AG09319 (cell line): ENCODE data around the gene EPB41L4A.

ENCODE experiments used
- DNase-seq: peaks from one replicate; pipeline ENCODE4 v3.0.0-alpha.2; 2010; ENCODE audit warnings: low read depth; ENCODE audit errors: extremely low read depth
- TF ChIP-seq, protein P1 (sequence below): IDR thresholded peaks from 2 replicates; pipeline ENCODE4 v1.5.1; 2011; ENCODE audit warnings: low read depth, mild to moderate bottlenecking, inconsistent platforms, low read length, moderate library complexity

EPB41L4A gene

DNA sequence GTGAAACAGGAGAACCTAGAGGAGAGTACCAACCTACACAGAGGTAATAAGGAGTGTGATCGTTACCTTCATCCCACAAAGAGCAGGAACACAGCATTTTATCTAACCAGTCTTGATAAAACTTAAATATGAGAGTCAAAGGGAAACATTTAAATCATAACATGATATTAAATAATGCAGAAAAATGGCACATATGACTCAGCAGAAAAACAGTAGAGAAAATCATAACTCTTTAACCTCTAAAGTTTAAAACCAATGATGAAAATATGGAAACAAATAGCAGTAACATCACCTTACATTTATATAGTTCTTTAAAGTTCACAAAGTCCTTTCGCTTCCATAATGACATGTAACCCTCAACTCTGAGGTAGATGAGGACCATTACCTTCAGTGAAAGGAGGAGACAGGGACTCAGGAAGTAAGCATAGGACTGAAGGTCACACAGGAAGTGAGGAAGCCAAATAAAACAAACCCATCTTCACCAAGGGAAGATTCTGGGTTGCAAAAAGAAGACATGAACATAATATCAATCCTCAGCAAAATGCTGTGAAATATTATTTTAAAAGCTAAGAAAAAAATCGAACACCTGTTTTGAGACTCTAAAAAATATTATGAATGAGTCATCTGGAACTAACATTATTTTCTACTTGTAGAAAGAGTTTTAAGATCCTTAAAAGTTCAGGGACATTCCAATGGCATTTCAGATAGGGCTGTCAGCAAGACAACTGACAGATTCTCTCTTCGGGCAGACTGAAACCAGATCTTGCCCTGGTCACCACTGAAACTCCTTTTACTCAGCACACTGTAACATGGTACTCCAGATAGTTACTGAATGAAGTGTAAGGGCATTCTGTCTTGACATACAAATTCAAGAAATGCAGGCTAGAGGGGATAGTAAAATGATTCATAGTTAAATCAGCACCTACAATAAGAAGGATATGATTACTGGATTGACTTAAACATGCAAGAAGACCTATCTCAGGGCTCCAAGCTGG lies 148.5 kb downstream of the EPB41L4A start:
- no peak for DNase-seq
- TF ChIP-seq, protein P1, sequence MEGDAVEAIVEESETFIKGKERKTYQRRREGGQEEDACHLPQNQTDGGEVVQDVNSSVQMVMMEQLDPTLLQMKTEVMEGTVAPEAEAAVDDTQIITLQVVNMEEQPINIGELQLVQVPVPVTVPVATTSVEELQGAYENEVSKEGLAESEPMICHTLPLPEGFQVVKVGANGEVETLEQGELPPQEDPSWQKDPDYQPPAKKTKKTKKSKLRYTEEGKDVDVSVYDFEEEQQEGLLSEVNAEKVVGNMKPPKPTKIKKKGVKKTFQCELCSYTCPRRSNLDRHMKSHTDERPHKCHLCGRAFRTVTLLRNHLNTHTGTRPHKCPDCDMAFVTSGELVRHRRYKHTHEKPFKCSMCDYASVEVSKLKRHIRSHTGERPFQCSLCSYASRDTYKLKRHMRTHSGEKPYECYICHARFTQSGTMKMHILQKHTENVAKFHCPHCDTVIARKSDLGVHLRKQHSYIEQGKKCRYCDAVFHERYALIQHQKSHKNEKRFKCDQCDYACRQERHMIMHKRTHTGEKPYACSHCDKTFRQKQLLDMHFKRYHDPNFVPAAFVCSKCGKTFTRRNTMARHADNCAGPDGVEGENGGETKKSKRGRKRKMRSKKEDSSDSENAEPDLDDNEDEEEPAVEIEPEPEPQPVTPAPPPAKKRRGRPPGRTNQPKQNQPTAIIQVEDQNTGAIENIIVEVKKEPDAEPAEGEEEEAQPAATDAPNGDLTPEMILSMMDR: no peak

DNA sequence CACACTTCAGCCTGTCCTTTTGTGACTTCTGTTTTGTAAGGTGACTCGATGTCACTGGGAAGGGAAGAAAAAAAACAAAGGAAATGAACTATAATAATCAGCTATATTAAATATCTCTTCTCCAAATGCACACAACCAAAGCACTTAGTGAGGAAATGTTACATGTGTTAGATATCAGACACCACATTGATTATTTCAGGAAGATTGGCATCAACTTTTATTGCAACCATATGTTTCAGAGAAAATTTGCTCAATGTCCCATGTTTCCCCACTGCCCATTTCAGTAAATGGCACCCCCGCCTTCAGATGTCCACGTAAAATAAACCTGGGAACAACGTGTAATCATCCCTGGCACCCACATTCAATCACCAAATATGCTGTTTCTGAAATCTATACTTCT lies 151.8 kb downstream of the EPB41L4A start:
- TF ChIP-seq, protein P1: no peak
- no peak for DNase-seq

DNA sequence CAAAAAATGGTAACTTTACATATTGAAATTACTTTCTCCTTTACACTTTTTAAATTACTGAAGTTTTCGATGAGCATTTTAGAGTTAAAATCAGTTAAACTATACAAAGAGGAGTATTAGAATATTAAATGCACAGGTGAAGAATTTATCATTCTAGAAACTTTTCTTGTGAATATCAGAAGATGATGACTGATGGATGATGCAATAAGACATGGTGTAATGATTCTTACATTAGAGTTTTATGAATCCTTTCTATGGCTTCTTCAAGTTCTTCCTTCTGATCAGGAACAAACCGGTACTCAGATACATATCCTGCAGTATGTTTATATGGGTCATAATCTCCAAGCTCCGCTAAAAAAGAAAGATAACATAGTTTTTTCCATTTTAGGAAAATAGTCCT lies 154.4 kb downstream of the EPB41L4A start:
- DNase-seq: no peak
- TF ChIP-seq, protein P1: no peak

DNA sequence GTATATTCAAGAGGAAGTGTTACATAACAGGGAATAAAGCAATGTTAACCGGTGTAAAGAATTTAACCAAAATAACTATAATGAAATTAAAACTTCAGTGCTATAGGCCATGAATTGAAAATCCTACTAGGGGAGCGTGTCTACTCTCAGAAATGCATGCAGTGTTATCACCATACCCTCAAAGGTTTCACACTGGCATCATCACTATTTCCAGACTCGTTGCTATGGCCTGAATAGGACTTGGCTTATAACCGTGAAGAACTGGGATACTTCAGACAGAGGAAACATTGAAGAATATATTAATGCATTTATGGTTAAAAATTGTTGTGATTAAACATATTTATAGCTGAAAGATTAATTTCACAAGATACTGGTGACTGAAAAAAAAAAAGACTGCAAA lies 154.9 kb downstream of the EPB41L4A start:
- TF ChIP-seq, protein P1: no peak
- DNase-seq: no peak

DNA sequence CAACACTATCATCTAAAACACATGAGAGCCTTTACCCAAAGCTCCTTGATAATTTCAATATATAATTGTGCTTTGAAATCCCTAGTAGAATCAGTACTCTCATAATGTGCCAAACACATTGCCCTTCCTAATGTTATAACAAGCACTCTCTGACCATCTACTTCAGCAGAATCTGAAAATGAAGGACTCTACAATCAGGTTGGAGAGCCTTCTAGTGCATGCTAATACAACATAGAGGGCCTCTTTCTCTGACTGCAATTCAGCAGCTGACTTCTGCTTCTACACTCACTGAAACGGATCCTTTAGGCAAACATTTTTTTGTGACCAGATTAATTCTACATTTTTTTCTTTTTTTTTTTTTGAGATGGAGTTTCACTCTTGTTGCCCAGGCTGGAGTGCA lies 155.6 kb downstream of the EPB41L4A start:
- TF ChIP-seq, protein P1: no peak
- no peak for DNase-seq

DNA sequence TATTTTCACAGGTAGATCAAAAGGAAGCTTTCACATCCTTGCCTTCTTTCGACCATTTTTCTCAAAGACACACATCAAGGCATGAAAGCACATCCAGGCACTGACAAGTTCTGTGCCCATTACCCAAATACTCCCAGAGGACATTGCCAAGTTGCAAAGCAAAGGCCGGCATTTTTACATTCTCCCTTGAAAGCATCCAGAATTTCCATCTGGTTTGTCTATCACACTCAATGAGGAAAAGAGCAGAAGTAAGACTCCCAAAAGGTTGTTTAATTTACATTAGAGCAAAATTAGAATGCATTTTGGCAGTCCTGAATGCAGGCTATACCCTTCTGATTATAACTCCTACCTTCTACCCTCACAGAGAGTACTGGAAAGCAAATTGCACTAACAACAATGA lies 160.5 kb downstream of the EPB41L4A start:
- TF ChIP-seq, protein P1: no peak
- DNase-seq: no peak

DNA sequence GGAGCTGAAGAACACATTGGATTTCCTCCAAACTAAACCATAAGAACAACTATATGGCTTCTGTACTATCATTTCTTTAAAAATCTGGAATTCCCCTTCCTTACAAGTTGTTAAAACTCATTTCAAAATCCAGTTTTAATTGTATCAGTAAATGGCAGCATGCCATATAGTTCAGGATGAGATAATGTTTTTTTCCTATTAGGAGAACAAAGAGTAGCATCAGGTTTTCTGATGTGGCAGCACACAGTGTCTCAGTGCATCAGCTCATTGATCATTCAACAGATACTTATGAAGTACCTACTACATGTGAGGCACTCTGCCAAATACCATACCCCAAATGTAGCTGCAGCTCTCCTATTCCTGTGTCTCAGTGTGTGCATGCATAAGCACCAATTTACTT lies 161.1 kb downstream of the EPB41L4A start:
- DNase-seq: no peak
- TF ChIP-seq, protein P1: no peak
